Hematopoietic multipotent progenitor cell treated with erythropoietin and hydrocortisone succinate and interleukin-3 and kit ligand, for 6 days (in vitro differentiated cells): ENCODE results near the gene BEND7.
"Not testable (repeated sequence)": the region's sequence is repeated elsewhere in the genome, so short reads cannot be mapped to it uniquely, and the experiment has no call there.

ENCODE experiments used
- DNase-seq: peaks from one replicate; pipeline ENCODE4 v3.0.0-alpha.2; 2015

The BEND7 gene

GRCh38 chr10:13528875-13529713, at the start of gene BEND7:
TSS of gene BEND7 (minus strand) at chr10:13529014. CDS start at chr10:13528533, 481 bp downstream.
- peak; percentile 8 for DNase-seq

- no peak for DNase-seq
Observed at GRCh38 chr10:13573960-13574359, 45.1 kb upstream of the BEND7 start.

GRCh38 chr10:13571541-13571940, 42.7 kb upstream of the BEND7 start:
- no peak for DNase-seq

GRCh38 chr10:13567030-13567429, 38.2 kb upstream of the BEND7 start:
- DNase-seq = peak; percentile 59

- no peak for DNase-seq
Observed at GRCh38 chr10:13564576-13564975, 35.8 kb upstream of the BEND7 start.

GRCh38 chr10:13563481-13564445, 34.9 kb upstream of the BEND7 start:
- no peak for DNase-seq

- DNase-seq = no peak
Observed at GRCh38 chr10:13560597-13560996, 31.8 kb upstream of the BEND7 start.

GRCh38 chr10:13559124-13559700, 30.4 kb upstream of the BEND7 start:
- DNase-seq = no peak

GRCh38 chr10:13555884-13556510, 27.2 kb upstream of the BEND7 start:
- DNase-seq = no peak

- no peak for DNase-seq
Observed at GRCh38 chr10:13550802-13551201, 22.0 kb upstream of the BEND7 start.

- no peak for DNase-seq
Observed at GRCh38 chr10:13542533-13542932, 13.7 kb upstream of the BEND7 start.

GRCh38 chr10:13537985-13538384, 9.2 kb upstream of the BEND7 start:
- DNase-seq = not testable (repeated sequence)

GRCh38 chr10:13536674-13537366, 8.0 kb upstream of the BEND7 start:
- DNase-seq = peak; percentile 74

- DNase-seq = no peak
Observed at GRCh38 chr10:13535346-13535745, 6.5 kb upstream of the BEND7 start.

- DNase-seq = no peak
Observed at GRCh38 chr10:13529714-13529973, 830 bp upstream of the BEND7 start.

GRCh38 chr10:13528123-13528874, 515 bp downstream of the BEND7 start:
- peak; percentile 7 for DNase-seq

GRCh38 chr10:13527864-13528122, 1.0 kb downstream of the BEND7 start:
- DNase-seq = no peak

- DNase-seq = no peak
Observed at GRCh38 chr10:13526948-13527863, 1.6 kb downstream of the BEND7 start.

- DNase-seq = no peak
Observed at GRCh38 chr10:13525663-13526062, 3.2 kb downstream of the BEND7 start.

- DNase-seq = no peak
Observed at GRCh38 chr10:13521026-13521425, 7.8 kb downstream of the BEND7 start.

- no peak for DNase-seq
Observed at GRCh38 chr10:13520194-13520593, 8.6 kb downstream of the BEND7 start.
